Bone marrow (tissue), 2 donors: ENCODE results near the gene CD44.
A peak's percentile ranks its signal among the peaks of the same experiment; 100 is the strongest.

Experiments
- DNase-seq, 2 donors: peaks; one replicate each; lab custom pipeline; 2025; lab: John Stamatoyannopoulos, UW

The CD44 gene

GRCh38 chr11:35177370-35177769, 38.4 kb downstream of the CD44 start:
- DNase-seq: no peak

DNA sequence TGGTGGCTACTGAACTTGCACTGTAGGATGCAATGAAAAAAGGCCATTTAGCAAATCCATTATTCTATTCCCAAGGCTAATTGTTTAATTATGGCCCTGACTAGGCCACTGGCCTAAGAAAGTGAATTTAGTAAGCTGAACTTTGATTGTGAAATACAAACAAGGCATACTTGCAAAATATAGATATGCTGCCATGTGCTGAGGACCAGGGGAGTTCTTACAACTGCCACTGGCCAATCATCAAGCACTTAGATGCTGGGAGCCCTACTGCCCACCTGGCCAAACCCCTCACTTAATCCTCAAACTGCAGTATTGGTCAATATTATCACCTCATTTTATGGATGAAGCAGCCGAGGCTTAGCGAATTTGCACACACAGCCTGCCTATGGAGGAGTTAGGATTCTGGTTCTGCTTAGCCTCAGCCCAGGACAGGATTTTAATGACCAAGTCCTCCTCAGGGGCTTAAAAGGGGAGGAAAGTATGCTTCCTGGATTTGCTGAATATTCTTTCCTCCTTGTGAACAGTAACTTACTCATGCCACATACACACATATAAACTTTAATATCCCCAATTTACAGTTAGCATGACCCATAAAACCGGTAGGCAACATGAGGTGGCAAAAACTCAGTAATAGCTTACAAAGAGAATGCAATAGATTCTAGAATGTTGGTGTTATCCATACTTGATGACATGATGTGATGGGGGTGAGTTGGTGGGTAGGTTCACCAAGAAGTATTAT, 39.3 kb downstream of the CD44 start:
- DNase-seq: no peak

DNA sequence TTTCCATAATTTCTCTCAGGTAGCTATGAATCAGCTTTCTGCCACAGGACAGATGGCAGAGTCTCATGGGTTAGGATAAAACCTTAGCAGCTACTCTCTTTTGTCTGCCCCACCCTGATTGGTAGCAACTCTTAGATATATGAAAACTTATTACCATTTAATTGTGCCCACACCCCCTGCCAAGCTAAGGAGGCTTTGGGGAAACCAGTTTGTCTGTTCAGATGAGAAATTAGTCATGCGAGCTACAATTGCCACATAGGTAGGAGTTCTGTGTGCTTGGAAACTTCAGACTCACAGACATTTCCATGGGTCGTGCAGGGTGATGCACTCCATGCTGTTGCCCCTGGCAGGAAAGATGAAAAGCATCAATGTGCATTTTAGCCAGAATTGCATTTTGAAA, 39.9 kb downstream of the CD44 start:
- DNase-seq: no peak

DNA sequence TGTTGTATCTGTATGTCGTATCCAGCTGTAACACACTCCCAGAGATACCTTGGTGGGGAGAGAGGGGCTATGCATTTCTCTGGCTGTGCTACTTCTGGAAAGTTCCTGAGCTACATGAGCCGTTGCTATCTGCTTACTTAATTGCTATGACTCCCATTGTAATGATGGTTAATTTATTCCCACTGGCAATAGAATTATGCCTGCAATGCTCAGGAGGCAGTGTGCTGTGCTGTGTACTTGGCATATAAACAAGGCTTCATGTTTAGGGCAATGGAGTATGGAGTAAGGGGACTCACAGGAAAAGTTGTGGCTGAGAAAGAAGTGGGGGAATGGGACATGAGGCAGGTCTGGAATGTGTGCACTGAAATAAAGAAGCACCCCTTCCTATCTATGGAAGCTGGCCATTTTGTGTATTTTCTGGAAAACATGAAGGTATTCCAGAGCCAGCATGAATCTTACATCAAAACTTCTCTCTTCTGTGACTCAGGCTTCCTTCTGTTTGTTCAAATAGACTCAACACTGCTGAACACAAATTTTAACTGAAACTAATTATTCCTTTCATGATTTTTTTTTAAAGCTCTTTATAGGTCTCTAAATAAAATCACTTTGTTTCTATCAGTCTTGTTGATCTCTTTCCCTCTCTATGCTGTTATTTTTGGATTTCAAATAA, 40.6 kb downstream of the CD44 start:
- DNase-seq: no peak

GRCh38 chr11:35180317-35181233, 41.6 kb downstream of the CD44 start:
- DNase-seq: no peak

DNA sequence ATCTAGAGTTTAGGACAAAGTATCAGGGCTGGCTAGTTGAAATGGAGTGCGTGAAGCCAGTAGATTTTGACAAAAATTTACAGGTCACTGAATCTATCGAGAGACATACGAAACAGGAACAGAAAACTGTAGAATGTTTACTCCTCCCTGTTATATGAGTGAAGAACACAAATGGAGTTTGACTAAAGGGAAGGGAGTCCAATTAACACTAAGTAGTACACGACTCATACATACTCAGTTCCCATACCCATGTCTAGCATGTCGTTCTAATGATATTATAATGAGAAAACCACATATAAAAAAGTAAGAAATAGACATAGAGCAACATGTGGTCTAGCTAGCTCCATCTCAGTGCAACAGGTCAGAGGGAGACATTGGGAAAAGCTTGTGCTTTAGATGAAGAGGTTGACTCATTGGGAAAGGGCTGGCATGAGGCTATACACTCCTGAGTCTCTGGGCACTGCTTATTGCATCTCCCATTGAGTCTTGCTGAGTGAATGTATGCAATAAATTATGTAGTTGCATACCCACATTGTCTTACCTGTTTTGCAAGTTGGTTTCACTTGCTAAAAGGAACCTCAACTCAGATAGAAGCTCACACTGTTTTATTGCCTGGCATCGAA, 43.5 kb downstream of the CD44 start:
- DNase-seq: no peak

GRCh38 chr11:35183326-35183925, 44.5 kb downstream of the CD44 start:
- DNase-seq: no peak

GRCh38 chr11:35185696-35186095, 46.7 kb downstream of the CD44 start:
- DNase-seq: no peak

DNA sequence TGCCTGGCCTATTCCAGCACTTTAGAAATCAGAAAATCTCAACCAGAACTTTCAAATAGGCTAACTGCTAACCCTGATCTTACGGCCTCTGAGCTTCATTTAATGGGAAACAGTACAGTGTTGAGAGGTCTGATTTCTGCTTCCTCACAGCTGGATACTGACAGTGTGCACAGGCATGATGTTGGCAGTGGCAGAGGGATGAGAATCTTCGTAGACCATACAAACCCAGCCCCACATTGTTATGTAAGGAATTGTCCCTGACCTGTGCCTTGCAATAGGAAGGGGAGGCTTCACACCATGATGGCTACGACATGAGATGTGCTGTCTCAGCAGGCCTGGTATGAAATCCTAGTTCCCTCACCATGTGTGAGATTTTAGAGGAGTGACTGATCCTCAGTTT, 49.0 kb downstream of the CD44 start:
- no peak for DNase-seq

DNA sequence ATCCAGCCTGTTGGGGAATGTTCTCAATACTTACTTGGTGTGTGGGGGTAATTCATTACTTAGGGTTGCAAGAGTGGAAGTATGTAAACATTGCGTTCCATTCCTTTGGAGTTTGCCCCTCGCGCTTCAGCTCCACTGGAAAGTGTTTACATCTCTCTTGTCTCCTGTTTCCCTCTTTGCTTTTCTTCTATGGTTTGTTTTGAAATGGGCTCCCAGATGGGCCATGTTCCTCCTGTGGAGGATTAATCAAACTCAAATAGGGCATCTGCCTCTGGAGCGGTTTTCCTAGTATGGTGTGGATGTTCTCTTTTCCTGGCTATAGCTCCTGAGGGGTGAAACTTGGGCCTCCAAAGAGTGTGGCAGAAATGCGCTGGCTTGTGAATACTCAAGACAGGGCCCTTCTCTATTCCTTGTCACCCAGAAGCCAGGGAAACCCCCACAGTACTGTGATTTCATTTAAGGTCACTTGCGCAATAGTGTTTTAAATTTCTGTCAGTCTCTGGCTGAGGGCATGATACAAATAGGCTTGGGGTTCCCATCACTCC, 51.9 kb downstream of the CD44 start:
- no peak for DNase-seq

DNA sequence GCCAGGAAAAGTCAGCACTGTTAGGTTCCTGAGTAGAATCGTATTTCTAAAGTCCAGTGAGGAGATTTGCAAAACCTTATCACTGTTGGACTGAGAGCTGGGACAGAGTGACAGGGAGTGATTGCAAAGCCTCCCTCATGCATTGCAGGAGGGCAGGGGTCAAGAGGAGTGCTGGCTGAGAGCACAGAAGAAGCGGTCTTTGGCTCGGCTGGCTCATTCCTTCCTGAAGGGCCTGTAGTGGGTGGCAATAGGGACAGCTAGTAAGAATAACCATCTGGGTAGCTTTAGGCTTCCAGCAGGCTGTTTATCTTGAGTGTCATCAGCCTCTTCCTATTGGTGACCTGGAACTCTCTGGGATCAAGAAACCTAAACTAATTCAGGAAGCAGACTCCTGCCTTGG, 53.4 kb downstream of the CD44 start:
- no peak for DNase-seq

DNA sequence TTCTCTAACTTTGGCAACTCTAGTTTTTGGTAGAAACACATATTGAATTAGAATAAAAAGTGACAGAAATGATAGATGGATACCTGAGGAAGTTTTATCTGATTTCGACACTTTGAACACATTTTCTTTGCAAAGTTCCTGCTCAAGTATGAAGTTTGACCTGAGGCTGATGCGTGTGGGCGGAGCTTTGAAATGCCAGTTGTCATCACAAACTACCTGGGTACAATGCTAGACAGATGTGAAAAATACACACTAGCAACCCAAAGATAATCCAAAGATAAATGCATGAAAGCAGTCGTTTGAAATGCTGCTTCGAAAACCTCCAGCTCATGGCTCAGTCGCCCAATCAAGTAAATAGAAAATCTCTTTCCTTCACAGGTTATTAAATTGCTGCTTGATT, 54.8 kb downstream of the CD44 start:
- DNase-seq: no peak

GRCh38 chr11:35197292-35197691, 58.3 kb downstream of the CD44 start:
- DNase-seq: no peak

DNA sequence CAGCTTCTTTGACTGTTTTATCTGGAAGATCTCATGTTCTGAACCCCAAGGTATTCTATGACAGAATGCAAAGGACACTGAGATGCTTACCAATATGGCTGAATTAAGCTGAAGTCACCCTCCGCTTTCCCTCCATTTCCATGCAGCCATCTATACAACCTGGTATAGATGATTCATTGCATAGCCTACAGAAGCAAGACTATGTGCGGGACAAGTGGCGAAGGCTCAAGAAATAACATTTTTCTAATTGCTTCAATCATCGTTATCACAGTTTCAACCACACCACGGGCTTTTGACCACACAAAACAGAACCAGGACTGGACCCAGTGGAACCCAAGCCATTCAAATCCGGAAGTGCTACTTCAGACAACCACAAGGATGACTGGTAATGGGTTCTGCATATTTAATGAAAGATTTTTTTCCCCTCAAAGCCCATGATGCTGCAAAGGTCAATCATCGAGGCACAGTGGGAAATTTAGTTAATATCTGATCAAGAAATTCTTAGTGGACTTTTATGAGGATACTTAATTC, 61.9 kb downstream of the CD44 start:
- DNase-seq: no peak

DNA sequence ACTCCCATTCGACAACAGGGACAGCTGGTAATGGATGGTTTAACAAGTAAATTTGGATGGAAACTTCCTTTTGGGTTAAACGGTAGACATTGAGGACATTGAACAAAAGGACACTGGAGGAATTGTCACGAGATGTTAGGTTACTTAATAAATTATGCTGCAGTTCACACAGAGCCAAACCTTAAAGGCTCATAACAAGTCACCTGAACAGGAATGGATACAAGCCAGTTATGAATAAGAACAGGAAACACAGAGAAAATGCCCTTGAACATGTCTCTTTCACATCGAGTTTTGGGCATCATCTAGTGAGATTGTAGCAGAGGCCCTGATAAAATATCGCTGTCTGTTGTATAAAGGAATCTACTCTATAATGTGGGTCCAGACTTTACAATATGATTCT, 65.6 kb downstream of the CD44 start:
- DNase-seq: no peak

DNA sequence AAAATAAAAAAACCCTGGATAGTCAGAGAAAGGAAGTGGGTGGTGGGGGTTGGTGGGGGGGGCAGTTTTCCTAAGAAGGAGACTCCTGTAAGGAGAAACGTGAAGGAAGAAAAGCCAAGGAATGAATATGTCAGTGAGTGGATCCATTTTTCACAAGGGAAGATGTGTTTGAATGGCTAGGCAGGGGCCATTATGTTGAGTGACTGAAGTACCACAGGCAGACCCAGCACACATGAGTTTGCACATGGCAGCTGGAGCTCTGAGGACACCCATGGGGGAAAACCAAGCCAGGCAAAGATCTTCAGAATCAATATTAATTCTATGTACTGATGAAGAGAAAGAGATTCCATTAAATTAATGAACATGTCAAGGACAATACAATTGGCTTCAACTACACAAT, 67.6 kb downstream of the CD44 start:
- no peak for DNase-seq

GRCh38 chr11:35207471-35208403, 68.8 kb downstream of the CD44 start:
- no peak for DNase-seq

- DNase-seq: no peak
Measured at GRCh38 chr11:35208795-35209194, 69.8 kb downstream of the CD44 start.

DNA sequence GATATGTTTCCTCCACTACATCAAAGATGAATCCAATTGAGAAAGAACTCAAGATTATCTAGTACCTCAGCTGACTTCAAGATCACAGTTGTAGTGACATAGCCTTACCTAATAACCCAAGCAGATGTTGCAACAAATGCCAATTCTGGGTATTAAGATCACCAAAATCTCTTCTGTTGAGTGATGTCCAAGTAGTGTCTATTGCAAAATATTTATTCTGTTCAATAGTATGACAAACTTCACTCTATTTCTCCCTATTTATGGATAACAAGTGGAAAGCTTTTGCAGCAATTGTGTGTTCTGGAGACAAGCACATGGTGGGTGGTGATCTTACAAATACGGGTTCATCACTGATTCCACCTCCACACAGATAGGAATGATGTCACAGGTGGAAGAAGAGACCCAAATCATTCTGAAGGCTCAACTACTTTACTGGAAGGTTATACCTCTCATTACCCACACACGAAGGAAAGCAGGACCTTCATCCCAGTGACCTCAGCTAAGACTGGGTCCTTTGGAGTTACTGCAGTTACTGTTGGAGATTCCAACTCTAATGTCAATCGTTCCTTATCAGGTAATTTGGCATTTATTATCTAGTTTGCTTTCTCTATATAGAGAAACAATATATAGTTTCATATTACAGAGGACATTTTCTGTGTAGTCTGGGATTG, 72.0 kb downstream of the CD44 start:
- DNase-seq: no peak

DNA sequence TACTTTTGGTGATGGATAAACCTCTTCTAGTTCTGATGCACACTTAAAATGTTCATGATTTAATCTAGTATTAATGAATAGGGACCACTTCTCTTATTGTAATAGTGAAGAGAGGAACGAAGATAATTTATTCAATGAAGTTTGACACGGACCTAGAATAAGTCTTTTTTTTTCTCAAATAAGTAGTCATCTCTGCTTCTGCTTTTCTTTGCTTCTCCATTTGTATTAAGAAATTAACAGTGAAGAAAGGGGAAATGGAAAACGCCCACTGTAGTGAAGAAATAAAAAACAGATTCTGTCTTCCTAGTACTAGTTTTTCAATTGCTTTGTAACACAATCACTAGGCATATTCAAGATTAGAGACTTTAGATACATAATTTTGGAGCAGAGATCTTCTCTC, 73.0 kb downstream of the CD44 start:
- DNase-seq: peak in 1 of 2 donors; percentile 78
